Skeletal muscle cell (primary cell): Measurements from ENCODE around the gene TMCO4.

Experiments used
- DNase-seq: peaks from one replicate; pipeline ENCODE4 v3.0.0-alpha.2; 2010; ENCODE audit warnings: low read depth
- H3K4me3 ChIP-seq: 2 replicates; pipeline ENCODE4 v1.5.1; 2011; ENCODE audit warnings: low read depth, mild to moderate bottlenecking, control low read depth, low read length, moderate library complexity

TMCO4 gene

DNA sequence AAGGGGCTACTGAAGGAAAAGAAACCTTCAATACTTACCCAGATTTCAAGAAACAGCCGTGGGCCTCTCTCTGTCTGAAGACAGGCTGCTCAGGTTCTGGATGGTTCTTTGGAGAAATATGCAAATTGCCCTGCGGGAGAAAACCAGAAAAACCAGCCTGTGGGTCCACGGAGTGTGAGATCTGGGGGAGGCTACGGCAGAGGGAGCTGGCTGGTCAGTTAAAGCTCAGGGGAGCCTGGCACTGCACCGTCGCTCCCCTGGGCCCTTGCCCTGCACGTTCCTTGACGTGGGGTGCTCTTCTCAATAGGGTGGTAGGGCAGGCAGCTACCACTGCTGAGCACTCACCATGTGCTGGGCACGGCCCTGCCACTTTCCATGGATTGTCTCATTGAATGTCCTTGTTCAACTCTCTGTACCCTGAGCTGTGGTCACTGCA is 12.7 kb downstream of the TMCO4 start:
- no peak for DNase-seq
- no peak overlapping the region for H3K4me3 ChIP-seq

DNA sequence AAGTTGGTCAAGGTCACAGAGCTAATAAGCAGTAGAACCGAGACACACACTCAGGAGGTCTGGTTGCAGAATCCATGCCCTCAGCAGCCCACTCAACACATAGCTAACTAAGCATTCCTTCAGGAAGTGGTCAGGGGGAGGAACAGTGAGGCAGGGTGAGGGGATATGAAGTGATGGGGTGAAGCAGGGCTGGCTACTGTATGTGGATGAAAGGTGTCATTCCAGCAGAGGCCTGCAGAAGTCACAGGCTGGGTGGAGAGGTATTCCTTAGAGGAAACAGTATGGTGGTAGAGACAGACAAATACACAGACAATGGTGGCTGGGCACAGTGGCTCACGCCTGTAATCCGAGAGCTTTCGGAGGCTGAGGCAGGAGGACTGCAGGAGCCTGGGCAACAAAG is 14.1 kb downstream of the TMCO4 start:
- DNase-seq, result no peak
- H3K4me3 ChIP-seq, result no peak overlapping the region

DNA sequence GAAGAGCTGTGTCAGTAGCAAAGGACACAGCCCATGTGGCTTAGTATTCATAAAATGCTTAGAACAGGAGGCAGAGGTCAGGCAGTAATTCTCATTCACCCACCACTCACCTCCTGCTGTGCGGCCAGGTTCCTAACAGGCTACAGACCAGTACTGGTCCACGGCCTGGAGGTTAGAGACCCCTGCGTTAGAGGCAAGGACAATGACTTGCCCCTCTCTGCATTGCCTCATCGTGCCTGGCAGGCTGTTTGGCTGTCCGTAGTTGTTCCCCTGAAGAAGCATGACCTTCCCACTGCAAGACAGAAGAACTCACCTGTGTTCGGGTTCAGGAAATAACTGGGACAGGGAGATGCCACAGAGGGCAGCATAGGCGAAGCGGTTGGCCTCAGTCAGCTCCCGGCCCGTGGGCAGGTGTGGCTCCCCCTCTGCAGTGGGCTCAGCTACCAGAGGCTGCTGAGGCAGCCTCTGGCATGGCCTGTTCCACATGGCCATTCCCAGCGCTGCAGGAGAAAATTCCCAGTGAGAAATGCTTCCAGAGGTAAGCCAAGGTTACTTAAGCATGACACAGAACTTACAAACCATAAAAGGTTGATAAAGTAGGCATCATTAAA is 19.3 kb downstream of the TMCO4 start:
- no peak for DNase-seq
- no peak overlapping the region for H3K4me3 ChIP-seq

DNA sequence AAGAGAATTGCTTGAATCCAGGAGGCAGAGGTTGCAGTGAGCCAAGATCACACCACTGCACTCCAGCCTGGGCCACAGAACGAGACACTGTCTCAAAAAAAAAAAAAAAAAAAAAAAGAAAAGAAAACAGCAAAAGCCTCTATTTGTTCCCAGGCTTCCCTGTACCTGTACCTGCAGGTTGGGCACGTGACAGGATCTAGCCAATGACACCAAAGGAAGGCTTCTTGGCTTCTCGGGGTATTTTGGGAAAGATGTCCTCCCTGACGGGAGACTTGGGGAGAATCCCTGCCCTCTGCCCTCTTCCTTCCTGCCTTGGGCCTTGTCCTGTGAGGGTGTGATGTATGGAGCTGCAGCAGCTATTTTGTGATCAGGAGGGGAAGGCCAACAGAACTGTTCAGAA is 22.8 kb downstream of the TMCO4 start:
- DNase-seq, result no peak
- no peak overlapping the region for H3K4me3 ChIP-seq

- no peak overlapping the region for H3K4me3 ChIP-seq
- DNase-seq, result no peak
Measured at GRCh38 chr1:19776287-19776686, 23.4 kb downstream of the TMCO4 start.

- no peak for DNase-seq
- H3K4me3 ChIP-seq, result no peak overlapping the region
Measured at GRCh38 chr1:19775831-19776230, 23.9 kb downstream of the TMCO4 start.

GRCh38 chr1:19775317-19775716 is 24.4 kb downstream of the TMCO4 start:
- no peak overlapping the region for H3K4me3 ChIP-seq
- DNase-seq, result no peak

DNA sequence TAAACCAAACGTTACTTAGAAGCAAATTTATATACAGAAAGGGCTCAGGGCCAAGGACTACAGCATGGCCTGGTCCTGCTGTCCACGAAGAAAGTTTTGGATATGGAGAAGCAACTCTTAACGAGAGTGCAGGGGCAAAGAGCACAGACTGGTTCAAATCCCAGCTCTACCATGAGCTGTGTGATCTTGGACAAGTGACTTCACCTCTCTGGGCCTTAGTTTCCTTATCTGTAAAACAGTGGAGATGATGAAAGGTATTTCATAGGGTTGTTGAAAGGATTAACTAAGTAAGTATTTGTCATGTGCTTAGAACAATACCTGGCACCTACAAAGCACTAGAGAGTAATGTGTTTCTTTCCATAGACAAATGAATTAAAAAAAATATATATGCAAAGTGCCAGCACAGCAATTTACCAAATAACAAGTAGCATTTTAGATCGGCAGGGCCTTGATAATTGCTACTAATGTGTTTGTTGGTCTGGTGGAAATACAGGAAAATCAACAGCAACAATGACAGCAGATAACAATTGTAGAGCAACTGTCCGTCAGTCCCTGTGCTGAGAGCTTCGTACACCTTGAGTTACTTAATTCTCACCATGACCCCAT is 25.4 kb downstream of the TMCO4 start:
- no peak overlapping the region for H3K4me3 ChIP-seq
- no peak for DNase-seq

- H3K4me3 ChIP-seq, result no peak overlapping the region
- no peak for DNase-seq
Measured at GRCh38 chr1:19773485-19773884, 26.2 kb downstream of the TMCO4 start.

DNA sequence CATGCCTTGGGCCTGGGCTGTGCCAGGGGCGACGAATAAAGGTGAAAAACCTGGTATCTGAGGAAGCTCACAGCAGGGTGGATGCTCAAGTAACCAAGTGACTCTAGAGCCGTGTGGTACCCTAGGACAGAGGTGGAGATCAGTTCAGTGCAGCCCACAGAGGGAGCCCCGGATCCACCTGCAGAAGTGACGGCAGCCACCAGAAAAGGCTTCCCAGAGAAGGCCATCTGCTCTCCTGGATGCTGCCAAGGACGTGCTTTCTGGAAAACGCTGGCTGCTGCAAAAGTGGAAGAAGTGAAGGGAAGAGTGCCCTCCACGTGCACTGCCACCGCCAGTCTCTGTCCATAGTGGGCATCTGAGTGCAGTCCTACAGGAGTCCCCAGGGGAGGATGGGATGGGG is 27.7 kb downstream of the TMCO4 start:
- H3K4me3 ChIP-seq, result no peak overlapping the region
- no peak for DNase-seq

GRCh38 chr1:19771350-19771749 is 28.4 kb downstream of the TMCO4 start:
- H3K4me3 ChIP-seq, result no peak overlapping the region
- DNase-seq, result no peak

- no peak for DNase-seq
- no peak overlapping the region for H3K4me3 ChIP-seq
Measured at GRCh38 chr1:19770436-19771190, 29.1 kb downstream of the TMCO4 start.

GRCh38 chr1:19769211-19769932 is 30.3 kb downstream of the TMCO4 start:
- no peak for DNase-seq
- no peak overlapping the region for H3K4me3 ChIP-seq

DNA sequence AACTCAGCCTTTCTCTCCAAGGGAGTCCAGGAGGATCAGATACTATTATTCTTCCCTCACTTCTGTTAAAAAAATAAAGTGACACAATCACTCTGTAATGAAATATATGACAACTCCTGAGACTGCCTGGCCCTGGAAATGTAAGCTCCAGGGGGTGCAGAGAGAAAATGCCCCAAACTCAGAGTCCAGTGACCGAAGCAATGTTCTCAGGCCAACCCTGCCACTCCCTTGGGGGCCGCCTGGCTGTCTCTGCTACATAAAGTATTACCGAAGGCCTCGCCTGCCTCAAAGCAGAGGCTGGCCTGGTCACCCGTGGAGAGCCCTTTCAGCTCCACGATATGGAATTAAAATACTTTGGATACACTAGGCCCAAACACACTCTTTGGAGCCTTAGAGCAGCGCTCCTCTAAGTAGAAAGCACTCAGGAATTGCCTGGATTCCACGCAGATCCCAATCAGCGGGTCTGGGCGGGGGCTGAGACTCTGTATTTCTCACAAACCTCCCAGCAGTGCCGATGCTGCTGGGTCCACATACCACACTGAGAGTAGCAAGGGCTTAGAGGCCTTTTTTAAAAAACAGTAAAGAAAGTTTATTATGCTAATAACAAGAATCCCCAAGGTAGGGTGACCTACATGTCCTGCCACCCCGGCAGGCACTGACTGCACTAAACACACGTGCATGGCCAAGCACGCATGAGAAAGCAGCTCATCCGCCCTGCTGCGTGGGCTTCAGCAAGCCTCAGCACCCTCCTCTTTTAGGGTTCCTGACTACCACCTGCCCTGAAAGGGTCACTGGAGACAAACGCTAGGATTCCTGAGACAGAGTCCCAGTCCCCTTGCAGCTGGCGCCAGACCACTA is 31.1 kb downstream of the TMCO4 start:
- no peak overlapping the region for H3K4me3 ChIP-seq
- DNase-seq, result no peak

DNA sequence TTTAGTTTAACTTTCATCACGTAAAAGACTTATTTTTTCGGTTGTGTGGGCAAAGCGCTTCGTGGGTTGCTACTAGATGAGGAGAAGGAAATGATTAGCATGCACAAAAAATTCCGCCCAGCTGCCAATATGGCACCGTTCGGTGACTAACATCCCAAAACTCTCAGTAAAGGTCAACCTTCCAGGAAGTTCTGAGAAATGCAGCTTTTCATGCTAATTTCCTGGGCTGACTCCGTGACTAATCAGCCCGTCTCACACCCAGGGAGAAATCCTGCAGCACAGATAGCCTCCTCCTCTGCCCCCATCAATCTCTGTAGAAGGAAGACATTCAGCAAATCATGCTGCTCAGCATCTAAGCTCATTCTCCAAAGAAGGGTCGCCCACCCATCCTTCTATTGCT is 34.1 kb downstream of the TMCO4 start:
- DNase-seq, result peak; percentile 73
- H3K4me3 ChIP-seq, result no peak overlapping the region

GRCh38 chr1:19764848-19765247 is 34.9 kb downstream of the TMCO4 start:
- DNase-seq, result peak; percentile 71
- H3K4me3 ChIP-seq, result no peak overlapping the region

DNA sequence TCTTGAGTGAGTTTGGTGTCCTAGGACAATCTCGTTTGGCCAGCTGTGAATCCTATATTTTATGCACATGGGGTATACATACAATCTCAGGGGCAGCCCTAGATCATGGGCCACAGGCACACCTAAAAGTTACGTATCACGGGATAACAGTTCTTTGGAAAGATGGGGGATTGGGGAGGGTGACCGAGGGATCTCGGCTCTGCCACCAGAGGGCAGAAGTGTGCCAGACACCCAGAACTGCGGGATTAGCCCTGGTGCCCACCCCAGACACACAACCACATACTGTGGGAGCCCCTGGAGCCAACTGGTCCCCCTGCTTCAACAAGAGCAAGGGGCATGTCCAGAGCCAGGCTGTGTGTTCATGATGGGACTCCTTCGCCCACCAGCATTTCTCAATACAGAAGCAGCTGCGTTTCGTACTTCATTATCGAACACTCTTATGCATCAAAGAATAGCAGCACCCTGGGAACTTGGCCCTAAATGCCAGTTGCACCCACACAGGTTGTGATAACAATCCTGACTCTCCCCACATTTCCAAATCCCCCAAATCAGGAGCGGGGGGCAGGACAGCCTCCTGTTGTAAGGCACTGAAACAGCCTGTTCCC is 37.4 kb downstream of the TMCO4 start:
- H3K4me3 ChIP-seq, result no peak overlapping the region
- no peak for DNase-seq

DNA sequence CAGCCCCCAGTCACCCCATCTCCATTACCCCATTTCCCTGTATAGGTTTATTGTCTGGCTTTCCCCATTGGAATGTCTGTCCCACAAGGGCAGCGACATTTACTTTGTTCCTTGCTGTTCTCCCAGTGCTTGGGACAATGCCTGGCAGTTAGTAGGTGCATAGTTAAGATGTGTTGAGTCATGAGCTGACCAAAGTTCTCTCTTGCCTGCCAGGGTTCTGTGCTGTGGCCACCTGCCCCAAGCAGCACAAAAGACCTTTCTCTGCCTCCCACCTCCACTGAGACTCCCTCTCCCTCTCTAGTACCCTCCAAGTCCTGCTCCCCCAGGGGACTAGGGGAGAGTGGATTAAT is 40.0 kb downstream of the TMCO4 start:
- DNase-seq, result no peak
- H3K4me3 ChIP-seq, result no peak overlapping the region

- no peak overlapping the region for H3K4me3 ChIP-seq
- DNase-seq, result peak; percentile 25
Measured at GRCh38 chr1:19758227-19758830, 41.4 kb downstream of the TMCO4 start.
